IPS DF 19.7 (cell line): ENCODE measurements around the gene CTSZ.
A peak's percentile ranks its signal among the peaks of the same experiment; 100 is the strongest.
"Not testable (repeated sequence)": the region's sequence is repeated elsewhere in the genome, so short reads cannot be mapped to it uniquely, and the experiment has no call there.

Experiments used
- DNase-seq: peaks from one replicate; pipeline ENCODE4 v3.0.0-alpha.2; 2013; ENCODE audit warnings: low read depth, low spot score

CTSZ gene

GRCh38 chr20:59014680-59015389, 7.8 kb upstream of the CTSZ start:
- no peak for DNase-seq

GRCh38 chr20:59013959-59014608, 7.0 kb upstream of the CTSZ start:
- no peak for DNase-seq

- DNase-seq = no peak
Measured at GRCh38 chr20:59013031-59013951, 6.2 kb upstream of the CTSZ start.

GRCh38 chr20:59011874-59012157, 4.8 kb upstream of the CTSZ start:
- DNase-seq = not testable (repeated sequence)

- DNase-seq = peak; percentile 17
Measured at GRCh38 chr20:59010995-59011873, 4.2 kb upstream of the CTSZ start.

GRCh38 chr20:59010321-59010994, 3.4 kb upstream of the CTSZ start:
- DNase-seq = no peak

GRCh38 chr20:59008715-59009336, 1.8 kb upstream of the CTSZ start:
- no peak for DNase-seq

- no peak for DNase-seq
Measured at GRCh38 chr20:59007665-59008511, 834 bp upstream of the CTSZ start.

- DNase-seq = no peak
Measured at GRCh38 chr20:59006167-59006863, 739 bp downstream of the CTSZ start.

GRCh38 chr20:59005523-59006166, 1.4 kb downstream of the CTSZ start:
- no peak for DNase-seq

- no peak for DNase-seq
Measured at GRCh38 chr20:59004763-59005522, 2.1 kb downstream of the CTSZ start.

- no peak for DNase-seq
Measured at GRCh38 chr20:59004493-59004762, 2.6 kb downstream of the CTSZ start.

GRCh38 chr20:59003836-59004492, 3.1 kb downstream of the CTSZ start:
- DNase-seq = no peak

GRCh38 chr20:59002874-59003399, 4.1 kb downstream of the CTSZ start:
- no peak for DNase-seq

GRCh38 chr20:59002388-59002787, 4.7 kb downstream of the CTSZ start:
- DNase-seq = no peak

- DNase-seq = no peak
Measured at GRCh38 chr20:59001449-59002171, 5.4 kb downstream of the CTSZ start.

GRCh38 chr20:59001068-59001448, 6.0 kb downstream of the CTSZ start:
- DNase-seq = no peak
